ENCODE data around the gene CCDC148.

Gene CCDC148

DNA sequence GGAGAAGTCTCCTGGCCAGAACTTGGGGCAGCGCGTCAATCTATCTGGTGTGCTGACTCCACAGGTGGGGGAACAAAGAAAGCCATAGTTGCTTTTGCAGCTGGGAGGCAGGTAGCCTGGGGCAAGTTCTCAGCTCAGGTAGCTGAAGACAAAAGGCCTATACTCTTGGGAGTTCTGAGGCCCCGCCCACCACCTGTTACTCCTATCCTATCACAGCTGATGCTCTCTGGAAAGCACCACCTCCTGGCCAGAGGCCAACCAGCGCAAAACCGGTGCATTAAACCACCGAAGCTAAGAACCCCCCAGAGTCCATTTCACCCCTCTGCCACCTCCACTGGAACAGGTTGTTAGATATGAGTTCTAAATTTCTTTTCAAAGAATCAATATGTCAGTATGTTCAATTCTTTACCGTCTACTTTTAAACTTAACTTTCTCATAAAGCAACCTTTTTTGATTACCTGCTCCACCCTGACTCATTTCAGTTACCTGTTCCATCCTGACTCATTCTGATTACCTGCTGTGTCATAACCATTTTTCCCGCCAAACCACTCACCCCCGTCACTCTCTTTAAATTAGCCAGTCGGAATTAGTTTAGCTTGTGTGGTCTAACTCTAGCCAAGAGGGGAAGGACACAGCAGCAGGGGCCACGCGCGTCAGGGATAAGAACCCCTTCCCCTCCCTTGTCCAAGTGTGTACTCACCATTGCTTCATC is 311.5 kb downstream of the CCDC148 start:
- TF ChIP-seq TAF1 (IDR thresholded peaks at IDR 0.05; ENCODE audit: borderline replicate concordance, insufficient read depth, low read length), result no peak
- TF ChIP-seq SIN3A (IDR thresholded peaks at IDR 0.05; ENCODE audit: borderline replicate concordance, insufficient read depth, low read length), result no peak
- no peak for TF ChIP-seq POLR2AphosphoS5 (IDR thresholded peaks at IDR 0.05; ENCODE audit: low read depth, low read length)
- TF ChIP-seq, protein P1, sequence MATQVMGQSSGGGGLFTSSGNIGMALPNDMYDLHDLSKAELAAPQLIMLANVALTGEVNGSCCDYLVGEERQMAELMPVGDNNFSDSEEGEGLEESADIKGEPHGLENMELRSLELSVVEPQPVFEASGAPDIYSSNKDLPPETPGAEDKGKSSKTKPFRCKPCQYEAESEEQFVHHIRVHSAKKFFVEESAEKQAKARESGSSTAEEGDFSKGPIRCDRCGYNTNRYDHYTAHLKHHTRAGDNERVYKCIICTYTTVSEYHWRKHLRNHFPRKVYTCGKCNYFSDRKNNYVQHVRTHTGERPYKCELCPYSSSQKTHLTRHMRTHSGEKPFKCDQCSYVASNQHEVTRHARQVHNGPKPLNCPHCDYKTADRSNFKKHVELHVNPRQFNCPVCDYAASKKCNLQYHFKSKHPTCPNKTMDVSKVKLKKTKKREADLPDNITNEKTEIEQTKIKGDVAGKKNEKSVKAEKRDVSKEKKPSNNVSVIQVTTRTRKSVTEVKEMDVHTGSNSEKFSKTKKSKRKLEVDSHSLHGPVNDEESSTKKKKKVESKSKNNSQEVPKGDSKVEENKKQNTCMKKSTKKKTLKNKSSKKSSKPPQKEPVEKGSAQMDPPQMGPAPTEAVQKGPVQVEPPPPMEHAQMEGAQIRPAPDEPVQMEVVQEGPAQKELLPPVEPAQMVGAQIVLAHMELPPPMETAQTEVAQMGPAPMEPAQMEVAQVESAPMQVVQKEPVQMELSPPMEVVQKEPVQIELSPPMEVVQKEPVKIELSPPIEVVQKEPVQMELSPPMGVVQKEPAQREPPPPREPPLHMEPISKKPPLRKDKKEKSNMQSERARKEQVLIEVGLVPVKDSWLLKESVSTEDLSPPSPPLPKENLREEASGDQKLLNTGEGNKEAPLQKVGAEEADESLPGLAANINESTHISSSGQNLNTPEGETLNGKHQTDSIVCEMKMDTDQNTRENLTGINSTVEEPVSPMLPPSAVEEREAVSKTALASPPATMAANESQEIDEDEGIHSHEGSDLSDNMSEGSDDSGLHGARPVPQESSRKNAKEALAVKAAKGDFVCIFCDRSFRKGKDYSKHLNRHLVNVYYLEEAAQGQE (IDR thresholded peaks at IDR 0.05; ENCODE audit: insufficient read depth in 1 of 2, low read depth in 2 of 2, low read length in 2 of 2), result no peak
- no peak for TF ChIP-seq FOXP2 (optimal IDR thresholded peaks at IDR 0.05; ENCODE audit: borderline replicate concordance, extremely low read depth, extremely low read length, insufficient read depth)

DNA sequence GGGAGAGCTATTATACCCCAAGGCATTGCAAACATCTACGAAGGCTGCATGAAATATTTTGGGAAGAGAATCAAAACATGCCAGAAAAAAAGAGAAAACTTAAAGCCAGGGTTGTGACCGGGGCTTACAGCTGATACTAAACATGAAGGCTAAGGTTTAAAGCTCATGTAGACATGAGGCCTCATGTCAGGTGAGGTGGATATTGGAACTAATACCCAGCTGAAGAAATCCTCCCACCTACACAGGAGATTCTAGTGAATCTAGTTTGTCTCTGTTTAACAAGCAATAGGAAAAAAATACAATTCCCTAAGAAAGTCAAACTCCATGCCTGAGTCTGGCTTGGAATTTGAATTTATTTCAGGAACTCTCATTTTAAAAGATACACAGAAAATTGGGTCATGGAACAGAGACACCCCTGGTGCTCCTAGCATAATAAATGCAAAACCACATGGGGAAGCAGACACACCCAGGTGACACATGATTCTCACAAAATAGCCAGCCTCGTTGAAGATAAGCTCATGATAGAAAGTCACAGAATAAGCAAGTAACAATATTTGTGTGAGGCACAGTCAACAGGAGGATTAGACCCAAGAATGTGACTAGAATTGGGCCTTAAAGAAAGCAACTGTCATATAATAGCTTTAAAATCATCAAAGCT is 312.7 kb downstream of the CCDC148 start:
- TF ChIP-seq, protein P1 (IDR thresholded peaks at IDR 0.05; ENCODE audit: insufficient read depth in 1 of 2, low read depth in 2 of 2, low read length in 2 of 2), result no peak
- no peak for TF ChIP-seq SIN3A (IDR thresholded peaks at IDR 0.05; ENCODE audit: borderline replicate concordance, insufficient read depth, low read length)
- TF ChIP-seq FOXP2 (optimal IDR thresholded peaks at IDR 0.05; ENCODE audit: borderline replicate concordance, extremely low read depth, extremely low read length, insufficient read depth), result no peak
- TF ChIP-seq POLR2AphosphoS5 (IDR thresholded peaks at IDR 0.05; ENCODE audit: low read depth, low read length), result no peak
- TF ChIP-seq TAF1 (IDR thresholded peaks at IDR 0.05; ENCODE audit: borderline replicate concordance, insufficient read depth, low read length), result no peak

DNA sequence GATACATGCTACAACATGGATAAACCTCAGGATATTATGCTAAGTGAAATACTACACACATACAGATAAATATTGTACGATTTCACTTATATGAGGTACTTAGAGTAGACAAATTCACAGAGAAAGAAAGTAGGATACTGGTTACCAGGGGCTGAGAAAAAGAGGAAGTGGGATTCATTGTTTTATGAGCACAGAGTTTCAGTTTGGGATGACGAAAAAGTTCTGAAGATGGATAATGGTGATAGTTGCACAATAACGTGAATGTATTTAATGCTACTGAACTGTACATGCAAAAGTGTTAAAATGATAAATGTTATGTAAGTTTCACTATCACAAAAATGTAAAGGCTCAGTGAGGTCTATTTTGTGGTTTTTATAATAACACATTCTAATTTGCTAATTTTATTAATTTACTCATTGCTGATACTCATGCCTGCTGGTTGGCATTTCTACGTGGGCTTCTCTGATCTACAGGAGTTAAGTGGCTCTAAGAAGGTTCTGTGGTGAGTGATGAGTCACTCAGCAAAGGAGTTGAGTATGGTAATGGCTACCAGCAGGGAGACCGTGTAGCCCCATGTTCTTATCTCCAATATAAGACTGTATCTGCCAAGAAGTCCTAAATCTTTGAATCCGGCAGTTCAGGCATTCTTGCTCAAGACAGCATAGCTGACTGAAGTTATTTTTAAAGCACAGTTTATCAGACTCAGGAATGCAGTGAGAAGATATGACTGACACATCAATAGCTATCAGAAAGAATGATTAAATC is 313.8 kb downstream of the CCDC148 start:
- no peak for TF ChIP-seq POLR2AphosphoS5 (IDR thresholded peaks at IDR 0.05; ENCODE audit: low read depth, low read length)
- no peak for TF ChIP-seq FOXP2 (optimal IDR thresholded peaks at IDR 0.05; ENCODE audit: borderline replicate concordance, extremely low read depth, extremely low read length, insufficient read depth)

DNA sequence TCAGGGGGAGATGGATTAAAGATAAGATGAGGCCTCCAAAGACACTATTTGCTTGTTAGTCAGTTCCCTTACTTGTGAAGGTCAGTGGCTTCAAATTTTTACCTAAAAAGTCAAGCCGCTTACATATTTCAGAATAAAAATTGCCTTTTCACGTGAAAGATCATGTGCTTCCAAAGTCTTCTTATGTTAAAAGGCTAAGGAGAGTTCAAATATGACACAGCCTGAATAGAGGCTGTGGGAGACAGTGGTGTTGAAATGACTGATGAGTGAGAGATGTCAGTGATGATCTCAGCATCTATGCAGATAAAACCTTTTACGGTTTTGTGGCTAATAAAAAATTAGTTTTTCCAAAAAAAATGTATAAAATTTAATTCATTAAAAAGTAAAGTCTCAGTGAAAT is 314.4 kb downstream of the CCDC148 start:
- TF ChIP-seq FOXP2 (optimal IDR thresholded peaks at IDR 0.05; ENCODE audit: borderline replicate concordance, extremely low read depth, extremely low read length, insufficient read depth), result no peak
- TF ChIP-seq, protein P1 (IDR thresholded peaks at IDR 0.05; ENCODE audit: insufficient read depth in 1 of 2, low read depth in 2 of 2, low read length in 2 of 2), result no peak
- no peak for TF ChIP-seq POLR2AphosphoS5 (IDR thresholded peaks at IDR 0.05; ENCODE audit: low read depth, low read length)

DNA sequence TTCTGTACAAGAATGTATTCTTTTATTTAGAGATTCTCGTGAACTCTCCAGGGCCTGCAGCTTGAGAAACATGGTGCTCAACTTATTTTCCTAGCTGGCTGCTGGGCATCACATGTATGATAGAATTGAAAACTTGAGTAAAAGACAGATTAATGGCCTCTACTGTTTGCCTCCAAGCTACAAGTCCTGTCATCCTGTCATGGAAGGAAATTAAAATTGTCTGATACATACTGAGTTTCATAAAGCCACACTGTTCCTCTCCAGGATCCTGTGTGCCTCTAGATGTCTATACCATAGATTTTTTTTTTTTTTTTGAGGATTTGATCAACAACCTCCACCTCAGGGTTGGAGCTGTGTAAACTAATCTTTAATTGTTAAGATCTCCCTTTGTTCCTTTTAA is 316.4 kb downstream of the CCDC148 start:
- TF ChIP-seq FOXP2 (optimal IDR thresholded peaks at IDR 0.05; ENCODE audit: borderline replicate concordance, extremely low read depth, extremely low read length, insufficient read depth) (no peak), POLR2AphosphoS5 (IDR thresholded peaks at IDR 0.05; ENCODE audit: low read depth, low read length) (no peak), TAF1 (IDR thresholded peaks at IDR 0.05; ENCODE audit: borderline replicate concordance, insufficient read depth, low read length) (no peak), SIN3A (IDR thresholded peaks at IDR 0.05; ENCODE audit: borderline replicate concordance, insufficient read depth, low read length) (no peak)
- TF ChIP-seq, protein P1 (IDR thresholded peaks at IDR 0.05; ENCODE audit: insufficient read depth in 1 of 2, low read depth in 2 of 2, low read length in 2 of 2), result no peak
